Measurements from ENCODE around the gene ALOXE3.

Gene ALOXE3

DNA sequence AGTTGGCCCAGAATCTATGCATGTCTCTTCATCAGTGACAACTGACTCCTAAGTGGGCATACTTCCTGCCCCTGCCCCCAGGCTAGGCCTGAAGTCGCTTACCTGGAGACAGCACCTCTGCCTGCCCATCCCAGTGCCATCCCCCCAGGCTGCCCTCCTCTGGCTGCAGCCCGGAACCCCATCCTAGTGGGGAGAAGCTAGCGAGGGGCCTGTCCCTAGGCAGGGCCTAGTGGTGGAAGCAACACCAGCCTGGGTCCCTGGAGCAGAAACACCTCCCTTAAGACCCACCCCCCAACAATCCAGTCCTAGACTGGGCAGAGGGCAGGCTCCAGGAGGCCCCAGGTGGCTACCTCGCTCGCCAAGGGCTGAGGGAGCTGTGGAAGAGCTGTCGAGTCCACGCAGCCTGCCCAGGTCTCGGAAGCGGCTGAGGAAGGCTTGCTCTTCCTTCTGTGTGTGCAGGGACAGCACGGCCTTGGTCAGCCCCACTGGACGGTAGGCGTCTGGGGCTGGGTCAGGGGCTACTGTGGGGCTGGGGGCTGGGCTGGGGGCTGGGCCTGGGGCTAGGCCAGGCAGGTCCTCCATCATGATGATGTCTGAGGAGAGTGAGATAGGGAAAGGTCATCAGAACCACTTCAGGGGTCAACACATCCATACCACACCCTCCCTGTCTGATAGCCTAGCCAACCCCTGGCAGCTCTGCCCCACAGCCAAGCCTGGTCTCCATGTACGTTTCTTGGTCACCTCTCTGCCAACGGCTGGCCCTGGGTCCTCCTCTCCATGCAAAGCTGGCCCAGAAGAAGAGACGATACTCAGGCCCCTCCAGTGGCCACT, 26.3 kb upstream of the ALOXE3 start:
- no peak overlapping the region for H3K4me3 ChIP-seq (ENCODE audit: low read depth, low read length)
- no peak for DNase-seq (ENCODE audit: low read depth)
- no peak for TF ChIP-seq CTCF (IDR thresholded peaks at IDR 0.05; ENCODE audit: low read depth, low read length, missing control alignments)

DNA sequence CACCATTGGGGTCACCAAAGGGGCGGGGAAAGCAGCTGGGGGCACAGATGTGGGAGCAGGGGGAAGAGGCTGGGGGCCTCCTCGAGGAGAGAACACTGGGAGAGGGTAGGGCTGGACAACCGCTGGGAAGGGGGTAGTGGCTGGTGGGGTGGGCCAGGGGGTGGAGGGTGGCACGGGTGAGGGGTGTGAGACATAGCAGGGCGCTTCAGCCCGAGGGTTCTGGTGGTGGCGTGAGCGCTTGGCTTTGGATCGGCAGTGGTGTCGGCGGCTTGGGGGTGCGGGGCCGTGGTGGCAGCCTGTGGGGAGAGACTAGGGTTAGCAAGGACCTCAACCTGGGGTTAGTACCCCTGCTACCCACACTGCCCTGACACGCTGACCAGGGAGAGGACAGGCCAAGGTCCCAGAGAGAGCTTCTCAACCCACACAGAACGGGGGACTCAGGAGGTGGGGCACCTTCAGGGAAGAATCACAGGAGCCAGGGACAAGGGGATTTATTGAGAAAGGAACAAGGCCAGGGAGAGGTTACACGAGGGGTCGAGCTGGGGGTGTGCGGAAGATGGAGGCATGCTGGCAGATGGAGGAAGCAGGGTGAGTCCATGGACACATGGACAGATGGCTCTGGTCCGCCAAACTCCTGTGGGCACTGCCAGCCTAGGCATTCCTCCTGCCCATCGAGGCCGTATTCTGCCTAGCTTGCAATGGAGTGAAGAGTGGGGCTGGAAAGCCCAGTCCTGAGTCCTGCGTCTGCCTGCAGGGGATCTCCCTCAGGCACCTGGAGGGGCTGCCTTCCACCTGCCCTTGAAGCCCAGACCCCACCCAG, 25.5 kb upstream of the ALOXE3 start:
- DNase-seq (ENCODE audit: low read depth), result no peak
- TF ChIP-seq CTCF (IDR thresholded peaks at IDR 0.05; ENCODE audit: low read depth, low read length, missing control alignments), result no peak
- H3K4me3 ChIP-seq (ENCODE audit: low read depth, low read length), result no peak overlapping the region

DNA sequence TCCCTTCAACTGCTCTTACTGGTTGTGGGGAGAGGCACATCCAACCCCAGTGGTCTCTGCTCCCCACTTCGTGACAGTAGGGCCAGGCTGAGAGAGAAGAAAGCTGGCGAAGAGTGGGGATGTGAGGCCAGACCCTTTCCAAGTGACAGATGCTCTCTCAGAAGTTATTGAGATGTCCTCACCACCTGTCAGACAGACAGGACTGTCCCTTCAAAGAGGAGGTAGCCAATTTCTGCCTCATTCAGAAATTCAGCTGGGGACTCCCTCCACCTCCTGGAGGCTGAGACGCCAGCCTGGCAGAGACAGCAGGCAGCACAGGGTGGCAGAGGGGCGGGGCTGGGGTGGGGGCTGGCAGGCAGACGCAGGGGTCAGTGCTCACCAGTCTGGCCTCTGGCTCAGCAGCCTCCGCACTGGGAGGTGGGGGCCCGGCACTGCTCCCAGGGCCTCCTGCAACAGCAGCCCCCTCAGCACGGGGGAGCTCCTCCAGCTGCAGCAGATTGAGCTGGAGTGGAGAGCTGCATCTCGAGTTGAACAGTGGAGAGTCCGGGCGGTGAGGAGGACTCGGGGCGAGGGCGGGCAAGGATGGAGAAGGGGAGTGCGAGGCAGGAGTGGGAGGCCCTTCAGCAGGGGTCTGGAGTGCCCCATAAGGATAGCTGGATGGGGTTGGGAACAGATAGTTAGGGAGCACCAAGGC, 24.7 kb upstream of the ALOXE3 start:
- no peak overlapping the region for H3K4me3 ChIP-seq (ENCODE audit: low read depth, low read length)
- no peak for TF ChIP-seq CTCF (IDR thresholded peaks at IDR 0.05; ENCODE audit: low read depth, low read length, missing control alignments)
- DNase-seq (ENCODE audit: low read depth), result no peak

DNA sequence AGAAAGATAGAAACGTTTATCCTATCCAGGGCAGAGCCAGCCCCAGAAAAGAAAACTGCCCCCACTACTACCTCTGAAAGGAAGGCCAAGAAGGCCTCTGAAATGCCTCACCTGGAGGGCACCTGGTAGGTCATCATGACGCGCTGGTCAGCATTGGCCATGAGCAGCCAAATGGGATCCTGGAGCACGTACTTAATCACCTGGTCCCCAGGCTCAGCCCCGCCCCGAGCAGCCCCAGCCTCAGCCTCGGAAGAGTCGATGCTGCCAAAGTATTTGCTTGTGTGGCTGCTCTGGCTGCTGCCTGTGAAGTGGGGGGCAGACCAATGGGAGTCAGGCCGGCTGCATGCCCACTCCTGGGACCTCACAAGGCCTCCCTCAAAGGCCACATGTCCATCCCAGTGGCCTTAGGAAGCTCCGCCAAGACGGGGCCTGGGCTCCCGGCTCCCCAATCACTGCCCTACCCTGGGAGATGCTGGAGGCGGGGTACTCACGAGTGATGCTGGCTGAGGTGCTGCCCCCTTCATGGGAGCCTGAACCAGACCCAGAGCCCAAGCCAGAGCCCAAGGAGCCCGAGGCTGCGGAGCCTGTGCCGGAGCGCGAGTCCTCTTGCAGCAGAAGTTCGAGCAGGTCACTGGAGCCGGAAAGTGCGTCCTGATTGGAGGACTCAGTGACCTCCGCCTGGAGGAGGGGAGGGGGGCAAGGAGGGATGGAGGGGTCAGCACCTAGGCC, 24.0 kb upstream of the ALOXE3 start:
- no peak for DNase-seq (ENCODE audit: low read depth)
- no peak for TF ChIP-seq CTCF (IDR thresholded peaks at IDR 0.05; ENCODE audit: low read depth, low read length, missing control alignments)
- no peak overlapping the region for H3K4me3 ChIP-seq (ENCODE audit: low read depth, low read length)

DNA sequence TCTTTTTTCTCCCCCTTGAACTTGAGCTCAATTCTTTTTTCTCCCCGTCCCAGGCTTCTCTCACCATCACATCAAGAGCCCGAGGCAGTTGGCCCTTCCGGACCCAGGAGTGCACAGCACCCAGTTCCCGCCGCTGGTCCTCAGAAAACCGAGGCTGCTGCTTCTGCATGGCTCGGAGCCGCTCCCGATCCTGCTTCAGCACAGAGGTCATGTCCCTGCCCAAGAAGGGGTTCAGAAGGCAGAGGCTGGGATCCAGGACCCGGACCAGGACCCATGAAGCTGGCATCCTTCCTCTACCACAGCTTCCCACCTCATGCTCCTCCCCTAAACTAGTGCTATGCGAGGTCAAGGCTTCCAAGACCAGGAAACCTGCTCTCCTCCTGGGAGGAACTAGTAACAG, 23.4 kb upstream of the ALOXE3 start:
- no peak overlapping the region for H3K4me3 ChIP-seq (ENCODE audit: low read depth, low read length)
- DNase-seq (ENCODE audit: low read depth), result no peak
- no peak for TF ChIP-seq CTCF (IDR thresholded peaks at IDR 0.05; ENCODE audit: low read depth, low read length, missing control alignments)

- DNase-seq (ENCODE audit: low read depth), result no peak
- H3K4me3 ChIP-seq (ENCODE audit: low read depth, low read length), result no peak overlapping the region
- TF ChIP-seq CTCF (IDR thresholded peaks at IDR 0.05; ENCODE audit: low read depth, low read length, missing control alignments), result no peak
Observed at GRCh38 chr17:8141045-8141444, 22.7 kb upstream of the ALOXE3 start.

Measured in GM12864 (cell line).